IPS-11a (cell line): ENCODE data around the gene CFAP69.

Experiments used
- H3K4me3 ChIP-seq: one replicate; pipeline ENCODE4 v1.5.1; 2013; ENCODE audit warnings: low read depth, low read length, control low read depth

CFAP69 gene

GRCh38 chr7:90270431-90271178, 25.6 kb downstream of the CFAP69 start:
- no peak overlapping the region for H3K4me3 ChIP-seq

- H3K4me3 ChIP-seq, result no peak overlapping the region
These were observed 26.8 kb downstream of the CFAP69 start for GRCh38 chr7:90271753-90272152.

- H3K4me3 ChIP-seq, result no peak overlapping the region
These were observed 27.3 kb downstream of the CFAP69 start for GRCh38 chr7:90272242-90272641.

GRCh38 chr7:90274161-90274560, 29.2 kb downstream of the CFAP69 start:
- no peak overlapping the region for H3K4me3 ChIP-seq

- H3K4me3 ChIP-seq, result no peak overlapping the region
These were observed 31.2 kb downstream of the CFAP69 start for GRCh38 chr7:90276033-90276728.

- no peak overlapping the region for H3K4me3 ChIP-seq
These were observed 43.2 kb downstream of the CFAP69 start for GRCh38 chr7:90288154-90288553.

GRCh38 chr7:90290244-90291113, 45.5 kb downstream of the CFAP69 start:
- H3K4me3 ChIP-seq, result no peak overlapping the region

GRCh38 chr7:90298145-90299038, 53.4 kb downstream of the CFAP69 start:
- H3K4me3 ChIP-seq, result no peak overlapping the region

GRCh38 chr7:90303241-90303640, 58.3 kb downstream of the CFAP69 start:
- H3K4me3 ChIP-seq, result no peak overlapping the region

GRCh38 chr7:90309872-90310271, 64.9 kb downstream of the CFAP69 start:
- no peak overlapping the region for H3K4me3 ChIP-seq

- no peak overlapping the region for H3K4me3 ChIP-seq
These were observed 66.2 kb downstream of the CFAP69 start for GRCh38 chr7:90311175-90311574.

- no peak overlapping the region for H3K4me3 ChIP-seq
These were observed 67.8 kb downstream of the CFAP69 start for GRCh38 chr7:90312745-90313144.

GRCh38 chr7:90313907-90314306, 68.9 kb downstream of the CFAP69 start:
- no peak overlapping the region for H3K4me3 ChIP-seq

GRCh38 chr7:90320014-90320413, 75.0 kb downstream of the CFAP69 start:
- H3K4me3 ChIP-seq, result no peak overlapping the region

- no peak overlapping the region for H3K4me3 ChIP-seq
These were observed 75.4 kb downstream of the CFAP69 start for GRCh38 chr7:90320418-90320800.

GRCh38 chr7:90320801-90321494, 76.0 kb downstream of the CFAP69 start, which contains the start of gene FAM237B:
FAM237B (minus strand) TSS chr7:90321304; CDS start chr7:90319748, 1,556 bp downstream.
- H3K4me3 ChIP-seq, result peak within 1 kb of the TSS; percentile 35

- no peak overlapping the region for H3K4me3 ChIP-seq
These were observed 77.9 kb downstream of the CFAP69 start for GRCh38 chr7:90322837-90323236.

- no peak overlapping the region for H3K4me3 ChIP-seq
These were observed 81.5 kb downstream of the CFAP69 start for GRCh38 chr7:90326500-90326899.

- no peak overlapping the region for H3K4me3 ChIP-seq
These were observed 89.3 kb downstream of the CFAP69 start for GRCh38 chr7:90334193-90334843.
